ENCODE measurements around the gene RPP40.
A peak's percentile ranks its signal among the peaks of the same experiment; 100 is the strongest.
"Not testable (repeated sequence)": the region's sequence is repeated elsewhere in the genome, so short reads cannot be mapped to it uniquely, and the experiment has no call there.

Gene RPP40, protein sequence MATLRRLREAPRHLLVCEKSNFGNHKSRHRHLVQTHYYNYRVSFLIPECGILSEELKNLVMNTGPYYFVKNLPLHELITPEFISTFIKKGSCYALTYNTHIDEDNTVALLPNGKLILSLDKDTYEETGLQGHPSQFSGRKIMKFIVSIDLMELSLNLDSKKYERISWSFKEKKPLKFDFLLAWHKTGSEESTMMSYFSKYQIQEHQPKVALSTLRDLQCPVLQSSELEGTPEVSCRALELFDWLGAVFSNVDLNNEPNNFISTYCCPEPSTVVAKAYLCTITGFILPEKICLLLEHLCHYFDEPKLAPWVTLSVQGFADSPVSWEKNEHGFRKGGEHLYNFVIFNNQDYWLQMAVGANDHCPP

DNA sequence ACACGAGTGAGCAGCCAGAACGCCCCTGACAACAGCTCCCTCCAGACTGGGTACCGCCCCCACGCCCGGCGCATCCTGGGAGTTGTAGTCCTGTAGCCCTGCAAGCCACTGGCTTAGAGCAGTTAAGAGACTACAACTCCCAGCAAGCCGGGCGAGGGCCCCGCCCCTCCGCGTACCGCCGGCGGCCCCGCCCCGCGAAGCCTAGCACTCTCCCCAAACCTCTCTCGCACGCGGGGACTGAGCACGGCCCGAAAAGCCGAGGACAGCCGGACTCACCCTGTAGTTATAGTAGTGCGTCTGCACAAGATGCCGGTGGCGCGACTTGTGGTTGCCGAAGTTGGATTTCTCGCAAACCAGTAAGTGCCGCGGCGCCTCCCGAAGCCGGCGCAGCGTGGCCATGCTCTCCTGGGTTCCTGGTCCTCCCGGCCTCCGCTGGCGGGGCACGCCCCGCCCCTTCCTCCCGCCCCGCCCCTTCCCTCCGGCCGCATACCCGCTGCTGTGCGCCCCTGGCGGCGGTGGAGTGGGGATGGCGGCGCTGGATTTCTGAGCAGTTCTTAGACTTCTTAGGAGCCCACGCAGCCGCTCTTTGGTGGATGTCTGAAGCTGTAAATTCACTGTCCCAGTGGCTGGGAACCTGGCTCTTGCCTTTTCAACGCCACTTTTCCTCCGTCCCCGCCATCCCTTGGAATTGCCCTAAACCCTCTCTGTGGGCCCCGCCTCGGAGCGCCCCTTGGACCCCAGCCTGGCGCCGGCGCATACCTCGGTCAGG is at the start of gene RPP40:
RPP40 (minus strand) TSS at position 434 of the 769 bp plus-strand sequence; CDS start at position 399, 35 bp downstream.
- DNase-seq = peak; percentile 97

DNA sequence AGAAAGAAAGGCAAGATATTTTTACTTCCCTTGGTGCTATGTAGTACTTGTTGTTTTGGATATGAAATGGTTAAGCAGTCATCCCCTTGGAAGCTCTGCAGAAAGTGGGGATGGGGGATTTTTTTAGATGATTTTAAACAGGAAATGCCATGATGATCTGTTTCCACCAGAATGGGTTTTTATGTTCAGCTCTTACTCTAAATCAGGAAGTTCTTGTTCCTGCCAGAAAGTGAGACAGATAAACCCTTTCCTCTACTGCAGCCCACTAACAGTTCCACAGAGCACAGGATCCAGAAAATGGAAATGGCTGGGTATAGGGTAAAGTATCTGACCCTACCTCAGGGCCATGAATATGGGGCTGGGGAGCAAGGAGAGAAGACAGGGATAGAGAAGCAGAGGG is 49.2 kb upstream of the RPP40 start:
- DNase-seq = peak; percentile 10

DNA sequence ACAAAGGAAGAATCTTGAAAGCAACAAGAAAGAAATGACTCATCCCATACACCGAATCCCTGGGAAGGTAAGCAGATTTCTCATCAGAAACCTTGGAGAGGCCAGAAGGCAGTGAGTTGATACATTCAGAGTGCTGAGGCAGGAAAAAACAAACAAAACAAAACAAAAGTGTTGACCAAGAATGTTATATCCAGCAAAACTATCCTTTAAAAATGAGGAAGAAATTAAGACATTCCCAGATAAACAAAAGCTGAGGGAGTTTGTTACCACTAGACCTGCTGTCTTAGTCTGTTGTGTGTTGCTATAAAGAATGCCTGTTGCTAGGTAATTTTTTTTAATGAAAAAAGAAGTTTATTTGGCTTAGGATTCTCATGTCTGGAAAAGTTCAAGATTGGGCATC is 47.6 kb upstream of the RPP40 start:
- DNase-seq = no peak

DNA sequence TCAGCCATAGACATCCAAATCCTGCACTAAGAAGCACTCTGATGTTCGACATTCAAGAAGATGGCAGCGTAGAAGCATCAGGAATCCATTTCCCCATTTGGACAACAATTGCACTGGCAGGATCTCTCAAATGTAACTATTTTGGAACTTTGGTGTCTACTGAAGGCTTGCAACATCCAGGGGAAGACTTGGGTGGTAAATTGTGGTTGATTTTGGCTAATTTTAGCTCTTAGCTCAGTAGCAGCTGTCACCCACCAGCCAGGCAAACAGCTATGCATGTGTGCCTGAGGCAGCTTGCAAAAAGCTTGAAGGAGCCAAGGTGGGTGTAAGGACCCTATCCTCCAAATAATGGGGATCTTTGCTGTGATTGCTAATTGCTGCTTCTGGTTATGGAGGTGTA is 46.2 kb upstream of the RPP40 start:
- peak; percentile 5 for DNase-seq

DNA sequence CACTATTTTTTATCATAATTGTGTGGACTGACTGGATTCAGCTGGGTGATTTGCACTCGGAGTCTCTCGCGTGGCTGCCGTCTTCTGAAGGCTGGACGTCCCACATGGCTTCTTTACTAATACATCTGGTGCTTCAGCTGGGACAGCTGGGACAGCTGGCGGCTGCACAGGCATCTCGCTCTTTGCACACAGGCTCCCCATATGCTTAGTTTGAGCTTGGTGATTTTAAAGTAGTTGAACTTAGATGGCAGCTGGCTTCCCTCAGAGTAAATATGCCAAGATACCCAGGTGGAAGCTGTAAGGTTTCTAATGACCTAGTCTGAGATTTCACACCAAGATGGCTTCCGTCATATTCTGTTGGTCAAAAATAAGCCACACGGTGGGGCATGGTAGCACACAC is 42.6 kb upstream of the RPP40 start:
- DNase-seq = no peak

DNA sequence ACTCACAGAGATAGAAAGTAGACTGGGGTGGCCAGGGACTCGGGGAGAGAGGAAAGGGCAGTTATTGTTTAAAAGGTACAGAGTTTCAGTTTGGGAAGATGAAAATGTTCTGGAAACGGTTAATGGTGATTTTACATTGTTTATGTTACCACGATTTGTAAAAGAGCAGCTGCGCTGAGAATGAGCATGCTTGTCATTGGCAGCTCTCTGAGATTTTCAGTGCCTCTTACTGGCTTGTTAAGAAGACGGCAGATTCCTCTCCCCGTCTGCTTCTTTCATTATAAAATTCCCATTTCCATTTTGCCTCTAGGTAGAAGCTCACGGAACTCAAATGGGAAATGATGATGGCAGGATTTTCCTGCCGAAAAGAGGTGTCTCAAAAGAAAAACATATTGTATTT is 41.6 kb upstream of the RPP40 start:
- DNase-seq = no peak

DNA sequence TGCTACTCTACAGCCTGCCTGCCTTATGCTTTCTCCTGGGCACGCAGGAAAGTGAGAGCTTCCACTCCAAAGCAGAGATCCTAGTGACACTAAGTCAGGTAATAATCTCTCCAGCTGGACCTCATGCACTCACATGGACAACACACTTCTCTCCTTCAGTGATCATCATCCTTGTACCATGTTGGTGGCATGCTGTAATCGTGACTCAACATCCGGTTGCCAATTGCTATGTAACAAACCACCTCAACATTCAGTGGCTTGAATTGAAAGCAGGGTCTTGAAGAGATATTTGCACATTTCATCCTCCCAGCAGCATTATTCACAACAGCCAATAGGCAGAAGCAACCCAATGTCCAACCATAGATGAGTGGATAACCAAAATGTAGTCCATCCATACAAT is 41.0 kb upstream of the RPP40 start:
- DNase-seq = no peak

DNA sequence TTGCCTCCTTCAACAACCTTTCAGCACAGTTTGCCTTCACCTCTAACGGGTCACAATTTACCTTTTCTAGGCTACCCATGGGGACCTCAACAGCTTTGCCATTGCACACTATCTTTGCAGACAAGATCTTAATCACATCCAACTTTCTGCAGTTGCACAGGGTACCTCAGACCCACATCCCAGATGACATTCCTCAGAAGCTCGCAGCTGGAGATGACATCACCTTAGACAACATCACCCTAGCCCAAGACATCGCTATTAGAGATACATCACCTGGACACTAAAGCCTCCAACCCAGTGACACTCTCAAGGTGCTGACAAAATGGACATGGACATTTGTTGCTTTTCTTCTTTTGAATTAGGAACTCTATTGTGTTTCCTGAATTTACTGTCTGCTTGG is 38.6 kb upstream of the RPP40 start:
- DNase-seq = no peak

DNA sequence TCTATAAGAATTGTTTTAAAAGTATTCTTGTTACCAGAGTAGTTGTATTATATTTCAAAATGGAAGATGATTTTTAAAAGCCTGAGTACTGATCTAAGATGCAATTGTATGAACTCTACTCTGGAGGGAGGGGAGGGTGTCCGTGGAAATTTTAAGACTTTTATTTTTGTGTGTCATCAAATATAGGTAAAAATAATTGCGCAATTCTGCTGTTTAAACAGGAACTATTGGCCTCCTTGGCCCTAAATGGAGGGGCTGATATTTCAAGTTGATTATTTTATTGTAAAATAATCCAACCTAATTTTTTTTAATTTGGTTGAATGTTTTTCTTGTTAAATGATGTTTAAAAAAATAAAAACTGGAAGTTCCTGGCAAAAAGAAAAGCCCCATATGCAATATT is 38.1 kb upstream of the RPP40 start:
- no peak for DNase-seq

DNA sequence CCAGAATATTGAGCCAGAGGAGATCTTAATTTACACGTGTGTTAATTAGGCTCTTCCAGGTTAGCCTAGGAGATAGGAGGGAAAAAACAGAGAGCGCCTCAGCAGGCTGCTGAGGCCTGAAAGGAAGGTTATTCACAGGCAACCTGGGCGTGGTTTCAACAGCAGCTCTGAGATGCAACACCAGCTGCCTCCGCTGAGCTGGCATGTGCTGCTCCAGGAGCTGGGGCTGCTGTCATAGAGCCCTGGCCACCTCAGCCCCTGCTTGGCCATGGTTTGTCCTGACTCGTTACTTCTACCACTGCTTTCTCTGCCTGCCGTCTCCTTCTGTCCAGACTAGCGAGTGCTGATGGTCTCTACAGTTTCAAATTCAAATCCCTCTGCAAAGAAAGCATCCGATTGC is 32.4 kb upstream of the RPP40 start:
- peak; percentile 23 for DNase-seq

DNA sequence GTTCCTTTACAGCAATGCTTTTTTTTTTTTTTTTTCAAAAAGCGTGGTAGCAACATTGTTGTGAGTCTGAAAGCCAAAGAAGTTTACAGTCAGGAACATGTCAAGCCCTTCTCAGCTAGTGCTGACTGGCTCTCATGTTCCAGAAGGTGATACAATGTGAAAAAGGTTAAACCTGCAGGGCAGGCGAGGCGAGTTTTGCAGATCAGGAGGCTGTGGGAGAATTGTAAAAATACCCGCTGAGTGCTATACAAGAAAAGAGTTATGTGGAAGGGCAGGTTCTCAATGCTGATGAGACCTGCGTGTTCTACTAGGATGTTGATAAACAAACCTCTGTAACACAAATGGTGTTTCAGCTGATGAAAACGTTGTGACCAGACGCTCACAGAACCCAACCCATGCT is 30.9 kb upstream of the RPP40 start:
- DNase-seq = no peak

DNA sequence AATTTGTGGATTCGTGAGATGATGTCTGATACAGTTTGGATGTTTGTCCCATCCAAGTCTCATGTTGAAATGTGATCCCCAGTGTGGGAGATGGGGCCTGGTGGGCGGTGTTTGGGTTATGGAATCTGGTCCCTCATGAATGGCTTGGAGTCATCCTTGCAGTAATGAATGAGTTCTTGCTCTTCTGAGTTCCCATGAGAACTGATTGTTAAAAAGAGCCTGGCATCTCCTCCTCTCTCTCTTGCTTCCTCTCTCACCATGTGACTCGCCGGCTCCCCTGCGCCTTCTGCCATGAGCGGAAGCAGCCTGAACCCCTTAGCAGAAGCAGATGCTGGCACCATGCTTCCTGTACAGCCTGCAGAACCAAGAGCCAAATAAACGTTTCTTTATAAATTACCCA is 30.5 kb upstream of the RPP40 start:
- peak; percentile 23 for DNase-seq

DNA sequence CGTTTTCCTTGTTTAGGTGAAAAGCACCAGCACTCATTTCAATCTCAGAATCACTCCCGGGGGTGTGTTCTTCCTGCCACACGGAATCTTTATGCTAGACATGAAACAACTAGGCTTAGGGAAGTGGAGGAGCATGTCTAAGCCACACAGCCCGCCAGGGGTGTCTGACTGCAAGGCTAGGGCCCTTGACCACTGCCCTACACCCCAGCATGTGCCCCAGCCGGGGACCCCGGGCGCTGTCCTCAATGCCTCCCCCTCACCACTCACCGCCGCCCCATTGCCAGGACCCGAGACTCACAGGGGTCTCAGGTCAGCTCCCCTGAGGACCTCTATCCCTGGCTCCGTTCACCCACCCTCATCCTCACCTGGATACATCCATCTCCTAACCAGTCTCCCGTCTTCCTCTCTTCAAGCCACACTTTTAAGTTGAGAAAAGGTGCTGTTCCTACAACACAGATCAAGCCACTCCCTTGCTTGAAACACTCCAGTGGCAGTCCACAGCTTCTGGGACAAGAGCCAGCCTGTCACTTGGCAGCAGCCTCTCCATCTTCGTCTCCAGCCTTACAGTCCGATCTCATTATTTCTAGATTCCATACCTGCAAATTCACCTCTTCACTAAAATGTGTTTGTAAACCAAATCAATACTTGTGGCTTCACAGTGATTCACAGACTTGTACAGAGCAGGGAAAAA is 29.5 kb upstream of the RPP40 start:
- DNase-seq = not testable (repeated sequence)

DNA sequence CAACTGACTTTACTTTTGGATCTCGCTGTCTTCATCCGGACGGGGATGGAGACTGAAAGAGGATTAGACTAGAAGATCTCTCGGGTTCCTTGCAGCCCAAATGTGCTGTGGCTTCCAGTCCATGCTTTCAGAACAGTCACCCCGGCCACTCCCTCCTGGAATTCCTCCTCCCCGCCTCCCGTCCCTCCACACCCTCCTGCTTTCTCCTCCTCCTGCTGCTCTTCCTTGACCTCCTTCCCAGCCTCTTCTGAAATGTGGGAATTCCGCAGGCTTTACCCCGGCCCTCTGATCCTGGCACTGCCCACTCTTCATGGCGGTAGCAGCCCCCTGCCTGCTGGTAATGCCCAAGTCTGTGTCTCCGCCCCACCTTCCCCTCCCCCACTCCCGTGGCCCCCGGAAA is 28.9 kb upstream of the RPP40 start:
- DNase-seq = not testable (repeated sequence)

DNA sequence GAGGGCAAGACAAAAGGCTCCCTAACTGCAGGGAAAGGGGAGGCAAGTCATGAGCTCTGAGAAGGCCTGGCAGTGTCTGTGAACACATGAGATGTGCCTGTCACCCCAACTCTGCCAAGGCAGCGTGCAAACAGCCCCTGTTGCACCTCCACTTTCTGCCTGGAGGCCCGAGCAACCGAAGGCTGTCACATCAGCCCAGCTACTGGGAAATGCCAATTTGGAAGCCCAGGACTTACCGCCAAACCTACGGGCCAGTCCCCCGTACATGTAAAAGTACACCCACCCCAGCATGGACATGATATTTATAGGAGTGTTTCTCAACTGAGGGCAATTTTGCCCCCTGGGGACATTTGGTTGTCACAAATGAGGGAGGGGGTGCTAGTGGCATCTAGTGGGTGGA is 27.3 kb upstream of the RPP40 start:
- DNase-seq = no peak

DNA sequence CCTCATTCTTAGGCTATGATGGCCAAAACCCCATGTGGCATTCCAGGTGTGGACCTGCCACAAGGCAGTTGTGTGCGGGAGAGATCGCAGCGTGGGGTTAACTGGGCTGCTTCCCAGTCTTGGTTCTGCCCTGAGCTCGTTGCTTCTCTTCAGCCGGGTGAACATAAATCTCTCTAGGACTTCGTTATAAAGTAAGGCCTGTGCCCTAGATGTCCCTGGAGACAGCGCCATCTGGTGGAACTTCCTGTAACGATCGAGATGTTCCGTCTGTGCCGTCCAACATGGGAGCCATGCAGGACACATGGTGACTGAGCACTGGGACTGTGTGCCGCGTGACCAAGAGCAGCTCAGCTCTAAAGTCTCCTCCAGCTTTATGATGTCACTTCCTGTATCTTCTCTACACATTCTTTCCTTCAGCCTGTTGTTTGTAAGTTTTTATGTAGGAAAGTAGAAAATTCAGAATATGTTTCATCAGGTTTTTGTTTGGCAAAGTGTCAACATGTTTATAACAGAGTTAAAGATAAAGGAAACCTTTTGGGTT is 26.8 kb upstream of the RPP40 start:
- peak; percentile 85 for DNase-seq

DNA sequence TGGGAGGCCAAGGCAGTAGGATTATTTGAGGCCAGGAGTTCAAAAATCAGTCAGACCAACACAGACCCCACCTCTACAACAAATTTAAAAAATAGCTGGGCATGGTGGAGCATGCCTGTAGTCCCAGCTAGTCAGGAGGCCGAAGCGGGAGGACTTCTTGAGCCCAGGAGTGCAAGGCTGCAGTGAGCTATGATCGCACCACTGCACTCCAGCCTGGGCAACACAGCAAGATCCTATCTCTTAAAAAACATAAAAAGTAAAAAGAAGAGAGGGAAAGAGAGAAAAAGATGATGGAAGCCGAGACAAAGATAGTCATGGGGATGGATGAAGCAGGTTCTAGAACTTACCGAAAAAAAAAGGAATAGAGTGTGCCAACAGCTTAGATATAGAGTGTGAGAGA is 25.8 kb upstream of the RPP40 start:
- DNase-seq = no peak

DNA sequence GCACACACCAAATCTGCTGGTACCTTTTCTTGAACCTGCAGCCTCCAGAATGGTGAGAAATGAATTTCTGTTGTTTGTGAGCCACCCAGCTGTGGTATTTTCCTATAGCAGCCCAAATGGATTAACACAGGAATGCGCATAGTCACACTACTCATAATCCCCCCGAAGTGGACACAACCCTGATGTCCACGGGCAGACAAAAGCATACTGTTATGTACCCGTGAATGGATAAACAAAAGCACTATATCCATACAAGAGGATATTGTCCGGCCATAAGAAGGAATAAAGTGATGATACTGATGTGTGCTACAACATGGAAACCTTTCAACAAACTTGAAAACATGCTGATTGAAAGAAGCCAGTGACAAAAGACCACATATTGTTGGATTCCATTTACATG is 25.1 kb upstream of the RPP40 start:
- no peak for DNase-seq

DNA sequence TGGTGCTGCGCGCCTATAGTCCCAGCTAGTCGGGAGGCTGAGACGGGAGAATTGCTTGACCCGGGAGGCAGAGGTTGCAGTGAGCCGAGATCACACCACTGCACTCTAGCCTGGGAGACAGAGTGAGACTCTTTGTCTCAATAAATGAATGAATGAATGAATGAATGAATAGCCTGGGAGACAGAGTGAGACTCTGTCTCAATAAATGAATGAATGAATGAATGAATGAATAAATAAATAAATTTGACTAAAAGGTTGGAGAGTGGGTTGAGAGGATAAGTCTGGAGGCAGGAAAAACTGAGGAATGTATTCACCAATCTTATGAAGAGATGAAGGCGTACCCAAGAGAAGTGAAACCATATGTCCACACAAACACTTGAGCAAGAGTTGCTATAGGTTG is 24.5 kb upstream of the RPP40 start:
- DNase-seq = no peak

DNA sequence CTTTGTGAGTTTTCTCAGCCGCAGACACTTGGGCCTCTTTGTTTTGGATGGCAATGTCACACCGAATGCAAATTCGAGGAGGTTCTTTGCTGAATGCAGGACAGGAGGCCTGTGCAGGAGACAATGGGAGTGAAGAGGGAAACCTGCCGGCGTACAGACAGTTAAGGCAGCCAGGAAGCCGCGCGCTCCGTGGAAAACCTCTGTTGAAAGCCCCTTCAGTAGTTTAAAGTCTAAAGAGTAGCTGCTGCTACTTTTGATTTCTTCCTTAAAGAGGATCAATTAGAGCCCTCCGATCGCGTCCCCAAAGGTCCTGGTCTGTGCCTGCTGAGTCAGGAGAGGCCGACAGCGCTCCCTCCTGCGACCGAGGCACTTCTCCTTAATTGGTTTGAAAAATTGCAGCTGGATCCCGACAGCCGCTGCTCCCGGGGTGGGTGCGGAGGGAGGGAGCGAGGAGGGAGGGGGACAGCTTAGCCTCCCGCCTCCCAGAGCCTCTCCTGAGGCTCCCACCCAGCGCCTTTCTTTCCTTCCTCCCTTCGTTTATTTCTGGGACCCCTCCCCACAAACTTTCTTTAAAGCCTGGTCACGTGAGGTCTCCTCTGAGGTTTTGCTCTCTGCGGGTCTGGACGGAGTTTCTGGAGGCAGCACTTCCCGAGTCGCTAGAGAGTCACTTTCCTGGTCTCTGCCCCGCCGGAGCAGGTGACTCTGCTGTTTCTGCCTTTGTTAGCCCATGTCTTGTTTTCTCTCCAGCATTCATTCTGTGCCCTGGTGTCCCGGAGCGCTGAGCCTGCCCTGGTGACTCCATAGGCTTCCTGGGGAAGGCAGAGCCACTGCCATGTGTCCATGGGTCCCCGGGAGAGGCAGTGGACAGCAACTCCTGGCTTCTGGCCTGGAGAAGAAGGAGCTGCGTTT is 22.3 kb upstream of the RPP40 start:
- DNase-seq = peak; percentile 25

DNA sequence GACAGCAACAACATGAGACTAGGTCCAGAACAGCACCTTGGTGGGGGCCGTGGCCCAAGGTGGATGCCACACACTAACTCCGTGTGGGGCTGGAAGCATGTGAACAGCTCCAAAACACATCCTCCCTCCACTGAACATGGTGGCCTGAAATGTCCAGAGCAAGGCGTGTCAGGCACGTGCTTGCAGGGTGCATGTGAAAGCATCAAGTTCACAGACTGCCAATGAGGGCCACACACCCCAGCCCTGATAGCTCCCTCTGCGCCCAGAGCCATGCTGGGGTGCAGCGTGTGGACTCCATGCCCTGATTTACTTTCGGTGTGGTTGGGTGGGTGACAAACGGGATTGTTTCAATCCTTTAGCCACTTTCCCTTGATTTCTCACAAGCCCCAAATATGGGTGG is 20.1 kb upstream of the RPP40 start:
- DNase-seq = no peak

DNA sequence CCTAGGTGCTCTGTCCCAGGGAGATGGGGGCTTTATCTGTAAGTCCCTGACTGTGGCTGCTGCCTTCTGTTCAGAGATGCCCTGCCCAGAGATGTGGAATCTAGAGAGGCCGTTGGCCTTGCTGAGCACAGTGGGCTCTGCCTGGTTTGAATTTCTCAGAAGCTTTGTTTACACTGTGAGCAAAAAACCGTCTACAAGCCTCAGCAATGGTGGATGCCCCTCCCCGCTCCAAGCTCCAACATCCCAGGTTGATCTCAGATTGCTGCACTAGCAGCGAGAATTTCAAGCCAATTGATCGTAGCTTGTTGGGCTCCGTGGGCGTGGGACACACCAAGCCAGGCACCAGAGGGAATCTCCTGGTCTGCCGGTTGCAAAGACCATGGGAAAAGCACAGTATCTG is 16.3 kb upstream of the RPP40 start:
- DNase-seq = no peak

Measured in inflammatory macrophage treated with lipopolysaccharide for 4 hours (primary cell).